H1 (cell line): ENCODE measurements around the gene OGFR. TPM values are rescaled to one million over a fixed set of nuclear protein-coding genes. Genes with fewer than 3 reads are reported as not detected.

Source experiments
- CHD7 ChIP-seq: fragments of 300-600 bp; sonication (generic); IDR thresholded peaks from 2 replicates; pipeline ENCODE4 v1.7.1; 2012; ENCODE audit warnings: low read length, moderate library complexity, mild to moderate bottlenecking, inconsistent platforms; ENCODE audit not compliant: insufficient replicate concordance
- GTF2F1 ChIP-seq: IDR thresholded peaks from 2 replicates; pipeline ENCODE4 v1.6.1; 2012; ENCODE audit warnings: low read depth, low read length, improper control_type of control experiment, borderline replicate concordance
- HDAC6 ChIP-seq: IDR thresholded peaks from one replicate; pipeline ENCODE4 v1.7.1; 2012; ENCODE audit warnings: low read depth, mild to moderate bottlenecking, inconsistent platforms, low read length, moderate library complexity
- NRF1 ChIP-seq: IDR thresholded peaks from 2 replicates; pipeline ENCODE4 v1.6.1; 2011; ENCODE audit warnings: mild to moderate bottlenecking, low read depth, low read length, improper control_type of control experiment
- PHF8 ChIP-seq: fragments of 200-600 bp; sonication (generic); conservative IDR thresholded peaks from 2 replicates; pipeline ENCODE4 v1.7.1; 2012; ENCODE audit warnings: low read depth, mild to moderate bottlenecking, inconsistent platforms, low read length, moderate library complexity
- SIX5 ChIP-seq: IDR thresholded peaks from 2 replicates; pipeline ENCODE4 v1.6.1; 2011; ENCODE audit warnings: mild to moderate bottlenecking, low read depth, low read length
- polyA plus RNA-seq, 7 experiments: library from polyadenylated mRNA; depleted of rRNA in 3 of 7; stranded (reverse) in 5 of 7; unstranded in 2 of 7; fragments of >200 nt in 5 of 7; fragments of 200-250 nt in 2 of 7; gene quantifications; 1 replicate in 5 of 7; 2 replicates in 1 of 7; 4 replicates in 1 of 7; pipeline versions ENCODE4 v1.2.1 to v1.2.3, GENCODE V29; 2011 to 2013; ENCODE audit warnings: missing spikeins in 2 of 7, mixed read lengths in 2 of 7
- total RNA-seq: library from RNA; stranded (reverse); fragmentation: NEBNext Ultra II Directional; extraction: Animal tissue kit (Norgen Biotek cat#: 25700); gene quantifications from 2 replicates; pipeline ENCODE4 v1.2.1, GENCODE V29; 2021

Gene OGFR
- total and polyA plus RNA-seq, 2 of the 8 experiments (the other 6 are each of a cell fraction or from before 2014, with no cell fraction given), result 13.9 to 25.1 TPM

GRCh38 chr20:62799459-62799858 is 5.2 kb upstream of the OGFR start (continued):
- TF ChIP-seq CHD7 (no peak), HDAC6 (no peak), SIX5 (no peak), GTF2F1 (no peak), PHF8 (no peak), NRF1 (no peak)
